Tibial artery (tissue), 4 donors: ENCODE data around the gene AGAP4.
"Not testable (repeated sequence)": the region's sequence is repeated elsewhere in the genome, so short reads cannot be mapped to it uniquely, and the experiment has no call there.

Source experiments
- DNase-seq, 2 donors: peaks; one replicate each; pipeline ENCODE4 v3.0.0-alpha.2; 2019
- H3K27ac ChIP-seq, 2 donors: fragments of 200-600 bp; sonication (generic) in 1 of 2; 1 replicate in 1 of 2; 2 replicates in 1 of 2; pipeline ENCODE4 v1.5.1; 2018 to 2019; ENCODE audit warnings: mild to moderate bottlenecking in 1 of 2
- H3K27me3 ChIP-seq, 2 donors: fragments of 200-600 bp; sonication (generic) in 1 of 2; one replicate each; pipeline versions ENCODE4 v1.5.1 to v1.6.0; 2016 to 2019
- H3K36me3 ChIP-seq, 3 donors: fragments of 200-600 bp; sonication (generic) in 2 of 3; one replicate each; pipeline ENCODE4 v1.5.1; 2016 to 2019; ENCODE audit warnings: mild to moderate bottlenecking in 2 of 3
- H3K4me1 ChIP-seq, 4 donors: fragments of 200-600 bp; sonication (generic) in 2 of 4; 1 replicate in 3 of 4; 2 replicates in 1 of 4; pipeline ENCODE4 v1.5.1; 2016 to 2019
- H3K4me3 ChIP-seq, 2 donors: fragments of 200-600 bp; sonication (generic) in 1 of 2; 1 replicate in 1 of 2; 2 replicates in 1 of 2; pipeline ENCODE4 v1.5.1; 2018 to 2019; ENCODE audit warnings: mild to moderate bottlenecking in 2 of 2
- H3K9me3 ChIP-seq, 3 donors: fragments of 200-600 bp; sonication (generic) in 1 of 3; one replicate each; pipeline ENCODE4 v1.5.1; 2016 to 2019
- intact Hi-C: fragments of 100-400 bp; cut with DNase I; formaldehyde crosslinking; loops from one replicate; pipeline ENCODE4 v1.15.0; 2023; ENCODE audit warnings: low total_unique reads

Gene AGAP4

GRCh38 chr10:45794761-45795160 lies 52.5 kb downstream of the AGAP4 start:
- peaks cover 7 to 35% (median 13%) of the 10 kb centered on the region in 3 donors for H3K36me3 ChIP-seq
- H3K4me1 ChIP-seq, H3K9me3 ChIP-seq, H3K27me3 ChIP-seq, H3K4me3 ChIP-seq, intact Hi-C loops, H3K27ac ChIP-seq, DNase-seq: not testable (repeated sequence)

GRCh38 chr10:45790694-45791426 lies 56.4 kb downstream of the AGAP4 start:
- peaks cover 18 to 66% (median 23%) of the 10 kb centered on the region in 3 donors for H3K36me3 ChIP-seq
- H3K9me3 ChIP-seq, H3K4me3 ChIP-seq, H3K27me3 ChIP-seq, intact Hi-C loops, H3K27ac ChIP-seq, H3K4me1 ChIP-seq, DNase-seq: not testable (repeated sequence)

GRCh38 chr10:45789991-45790390 lies 57.3 kb downstream of the AGAP4 start:
- H3K4me1 ChIP-seq, H3K27ac ChIP-seq, H3K4me3 ChIP-seq, intact Hi-C loops, H3K9me3 ChIP-seq, H3K27me3 ChIP-seq, DNase-seq: not testable (repeated sequence)
- H3K36me3 ChIP-seq = peaks cover 23 to 74% (median 25%) of the 10 kb centered on the region in 3 donors

- H3K4me3 ChIP-seq, H3K27me3 ChIP-seq, intact Hi-C loops, H3K9me3 ChIP-seq, H3K27ac ChIP-seq, DNase-seq, H3K4me1 ChIP-seq: not testable (repeated sequence)
- peaks cover 23 to 67% (median 27%) of the 10 kb centered on the region in 3 donors for H3K36me3 ChIP-seq
These were observed 60.0 kb downstream of the AGAP4 start for GRCh38 chr10:45787212-45787741.

GRCh38 chr10:45786217-45786616 lies 61.1 kb downstream of the AGAP4 start:
- intact Hi-C loops, H3K9me3 ChIP-seq, DNase-seq, H3K27ac ChIP-seq, H3K4me3 ChIP-seq, H3K4me1 ChIP-seq, H3K27me3 ChIP-seq: not testable (repeated sequence)
- peaks cover 18 to 57% (median 21%) of the 10 kb centered on the region in 3 donors for H3K36me3 ChIP-seq
